HG02763 (cell line): ENCODE results near the gene RASGRF2.
"Not testable (repeated sequence)": the region's sequence is repeated elsewhere in the genome, so short reads cannot be mapped to it uniquely, and the experiment has no call there.

ENCODE experiments used
- ATAC-seq: cut with Tn5 transposase; IDR thresholded peaks from one replicate; pipeline ENCODE4 v1.9.1; 2021; ENCODE audit warnings: mild to moderate bottlenecking, moderate library complexity; ENCODE audit not compliant: unreplicated experiment

Gene RASGRF2

DNA sequence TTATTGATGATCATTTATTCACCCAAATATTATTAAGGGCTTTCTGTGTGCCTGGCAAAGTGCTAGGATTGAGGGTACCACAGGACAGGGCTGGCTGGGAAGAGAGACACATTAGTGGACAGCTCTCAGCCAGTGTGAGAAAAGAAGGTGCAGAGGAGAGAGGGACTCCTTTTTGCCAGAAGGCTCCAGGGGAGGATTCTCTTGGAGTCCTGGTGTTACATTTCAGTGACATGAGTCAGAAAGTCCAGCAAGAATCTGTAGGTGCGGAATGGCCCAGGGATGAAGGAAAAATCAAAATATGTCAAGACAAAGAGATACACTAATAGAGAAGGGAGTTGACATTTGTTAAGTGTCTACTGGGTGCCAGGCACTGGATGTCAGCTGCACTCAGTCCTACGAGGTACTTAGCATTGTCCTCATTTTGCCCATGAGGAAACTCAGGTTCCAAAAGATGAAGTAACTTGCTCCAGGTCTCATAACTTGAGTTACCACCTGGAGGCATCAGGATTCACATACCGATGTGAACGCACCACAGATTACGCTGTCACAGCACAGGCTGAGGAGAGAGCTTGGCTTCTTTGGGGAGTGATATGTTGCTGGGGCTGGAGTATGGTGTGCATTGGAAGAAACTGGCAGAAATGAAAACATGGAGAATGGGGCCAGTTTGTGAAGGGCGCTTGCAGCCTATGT is 60.5 kb downstream of the RASGRF2 start:
- no peak for ATAC-seq

DNA sequence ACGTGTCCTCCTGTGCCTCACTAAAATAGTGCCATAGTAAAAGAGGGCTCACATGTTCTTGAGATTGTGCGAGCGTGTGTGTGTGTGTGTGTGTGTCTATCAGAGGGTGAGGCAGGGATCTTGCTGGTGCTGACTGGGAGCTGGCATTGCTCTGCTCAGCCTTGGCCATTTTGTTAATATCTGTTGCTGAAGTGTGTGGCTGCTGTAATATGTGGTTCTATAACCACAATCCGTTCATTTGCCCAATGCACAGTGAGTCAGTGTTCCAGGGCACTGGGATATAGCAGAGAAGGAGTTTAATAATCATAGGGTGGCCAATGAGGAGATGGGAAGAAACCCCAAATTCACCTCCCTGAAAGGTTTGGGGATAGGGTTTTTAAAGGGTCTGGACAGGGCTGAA is 61.3 kb downstream of the RASGRF2 start:
- no peak for ATAC-seq

DNA sequence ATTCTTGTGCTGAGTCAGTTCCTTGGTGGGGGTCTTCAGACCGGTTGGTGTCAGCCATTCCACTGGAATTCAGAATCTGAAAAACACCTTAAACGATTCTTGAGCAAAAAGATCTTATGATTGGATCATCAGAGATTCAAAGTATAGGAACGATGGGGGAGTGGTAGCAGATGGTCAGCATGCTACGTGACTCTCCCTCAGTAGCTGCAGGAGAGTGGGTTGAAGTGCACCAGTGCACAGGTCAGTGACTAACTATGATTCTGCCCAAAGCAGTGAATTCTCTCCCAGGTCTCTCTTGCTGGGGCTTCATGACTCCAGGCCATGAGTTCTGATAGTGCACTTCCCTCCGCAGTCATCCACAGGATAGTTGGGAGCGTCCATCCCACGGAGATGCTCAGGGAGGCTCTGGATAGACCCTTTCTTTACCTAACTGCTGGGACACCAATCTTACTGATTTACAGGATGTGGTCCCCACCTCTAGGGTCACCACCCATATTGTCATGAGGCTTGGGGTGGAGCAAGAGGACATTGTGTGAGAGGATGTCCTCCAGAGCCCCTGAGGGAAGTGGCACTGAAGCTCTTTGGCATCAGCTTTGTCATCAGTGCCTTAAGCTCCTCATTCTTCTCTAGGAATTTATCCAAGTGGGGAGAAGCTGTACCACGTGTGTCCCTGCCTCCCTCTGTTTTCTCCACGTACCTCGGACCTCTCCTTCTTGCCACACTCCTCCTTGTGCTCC is 62.0 kb downstream of the RASGRF2 start:
- no peak for ATAC-seq

DNA sequence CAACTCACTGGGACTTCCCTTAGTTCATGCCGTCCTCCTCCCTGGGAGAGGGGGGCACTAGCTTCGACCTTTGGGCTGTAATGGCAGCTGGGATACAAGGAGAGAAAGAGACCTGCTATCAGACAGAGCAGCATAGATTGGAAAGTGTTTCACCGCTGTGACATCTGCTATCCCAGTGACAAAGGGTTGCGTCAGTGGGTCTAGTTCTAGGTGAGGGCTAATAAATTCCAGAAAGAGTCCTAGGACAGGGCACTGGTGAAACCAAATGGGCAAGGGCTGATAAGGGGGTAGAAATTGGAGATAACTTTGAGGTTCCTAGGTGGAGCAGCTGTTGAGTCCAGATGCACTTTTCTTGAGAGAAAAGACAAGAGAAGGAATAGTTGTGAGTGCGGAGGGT is 62.5 kb downstream of the RASGRF2 start:
- no peak for ATAC-seq

DNA sequence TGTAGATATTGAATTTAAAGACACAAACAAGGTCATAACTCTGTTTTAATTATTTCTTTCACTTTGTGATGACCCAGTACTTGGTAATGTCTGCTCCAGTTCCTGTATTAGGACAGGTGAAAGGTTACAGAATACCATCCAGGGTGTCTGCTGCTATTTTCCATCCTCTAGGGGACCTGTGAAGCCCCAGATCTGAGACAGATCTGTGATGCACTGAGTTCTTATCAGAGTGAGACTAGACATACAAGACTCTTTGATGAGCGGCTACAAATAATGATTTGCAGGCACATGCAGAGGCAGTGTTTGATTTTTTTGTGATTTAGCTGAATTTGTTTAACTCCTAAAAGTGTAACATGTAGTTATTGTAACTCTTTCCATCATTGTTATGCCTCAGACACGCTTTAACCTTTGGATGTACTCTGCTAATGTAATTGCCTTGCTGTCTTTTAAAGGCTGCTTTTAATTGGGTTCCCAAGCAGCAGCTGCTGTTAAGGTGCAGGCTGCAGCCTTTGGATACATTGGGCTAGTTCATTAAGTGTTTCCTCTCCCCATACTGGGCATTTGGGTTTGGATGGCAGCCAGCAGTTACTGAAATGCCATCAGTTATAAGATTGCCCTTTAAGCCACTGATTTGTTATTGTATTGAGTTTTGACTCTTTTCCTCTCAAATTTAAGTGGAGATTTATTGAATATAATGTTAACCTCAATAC is 63.3 kb downstream of the RASGRF2 start:
- no peak for ATAC-seq

DNA sequence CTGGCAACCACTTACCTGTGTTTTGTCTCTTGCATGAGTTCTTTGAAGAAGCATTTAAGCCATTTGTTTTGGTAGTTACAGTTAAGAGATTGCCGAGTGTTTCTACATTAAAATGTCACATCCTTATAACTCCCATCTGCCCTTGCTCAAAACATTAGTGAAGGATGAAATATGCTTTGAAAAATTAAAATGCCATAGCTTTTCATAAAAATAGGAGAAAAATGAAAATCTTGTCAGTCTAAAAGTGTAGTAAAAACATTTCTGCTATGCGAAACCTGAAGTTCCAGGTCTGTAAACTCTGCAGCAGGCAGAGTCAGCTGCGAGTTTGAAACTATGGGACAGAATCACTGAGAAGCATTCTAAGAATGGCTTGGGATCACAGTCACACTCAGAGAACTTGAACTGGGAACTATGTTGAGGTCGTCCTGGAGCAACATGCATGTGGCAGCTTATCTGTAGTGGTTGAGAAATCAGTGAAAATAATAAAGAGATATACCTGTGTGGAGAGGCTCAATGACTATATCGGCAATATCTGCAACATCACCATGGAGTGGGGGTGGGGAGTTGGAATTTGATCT is 67.4 kb downstream of the RASGRF2 start:
- ATAC-seq, result no peak

DNA sequence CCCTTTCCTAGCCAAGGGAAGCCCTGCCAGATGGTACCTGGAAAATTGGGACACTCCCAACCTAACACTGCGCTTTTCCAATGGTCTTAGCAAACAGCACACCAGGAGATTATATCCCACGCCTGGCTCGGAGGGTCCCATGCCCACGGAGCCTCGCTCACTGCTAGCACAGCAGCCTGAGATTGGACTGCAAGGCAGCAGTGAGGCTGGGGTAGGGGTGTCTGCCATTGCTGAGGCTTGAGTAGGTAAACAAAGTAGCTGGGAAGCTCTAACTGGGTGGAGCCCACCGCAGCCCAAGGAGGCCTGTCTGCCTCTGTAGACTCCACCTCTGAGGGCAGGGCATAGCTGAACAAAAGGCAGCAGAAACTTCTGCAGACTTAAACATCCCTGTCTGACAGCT is 68.7 kb downstream of the RASGRF2 start:
- not testable (repeated sequence) for ATAC-seq

DNA sequence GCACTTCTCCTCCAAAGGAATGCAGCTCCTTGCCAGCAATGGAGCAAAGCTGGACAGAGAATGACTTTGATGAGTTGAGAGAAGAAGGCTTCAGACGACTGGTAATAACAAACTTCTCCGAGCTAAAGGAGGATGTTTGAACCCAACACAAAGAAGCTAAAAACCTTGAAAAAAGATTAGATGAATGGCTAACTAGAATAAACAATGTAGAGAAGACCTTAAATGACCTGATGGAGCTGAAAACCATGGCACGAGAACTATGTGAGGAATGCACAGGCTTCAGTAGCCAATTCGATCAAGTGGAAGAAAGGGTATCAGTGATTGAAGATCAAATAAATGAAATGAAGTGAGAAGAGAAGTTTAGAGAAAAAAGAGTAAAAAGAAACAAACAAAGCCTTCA is 69.6 kb downstream of the RASGRF2 start:
- not testable (repeated sequence) for ATAC-seq

DNA sequence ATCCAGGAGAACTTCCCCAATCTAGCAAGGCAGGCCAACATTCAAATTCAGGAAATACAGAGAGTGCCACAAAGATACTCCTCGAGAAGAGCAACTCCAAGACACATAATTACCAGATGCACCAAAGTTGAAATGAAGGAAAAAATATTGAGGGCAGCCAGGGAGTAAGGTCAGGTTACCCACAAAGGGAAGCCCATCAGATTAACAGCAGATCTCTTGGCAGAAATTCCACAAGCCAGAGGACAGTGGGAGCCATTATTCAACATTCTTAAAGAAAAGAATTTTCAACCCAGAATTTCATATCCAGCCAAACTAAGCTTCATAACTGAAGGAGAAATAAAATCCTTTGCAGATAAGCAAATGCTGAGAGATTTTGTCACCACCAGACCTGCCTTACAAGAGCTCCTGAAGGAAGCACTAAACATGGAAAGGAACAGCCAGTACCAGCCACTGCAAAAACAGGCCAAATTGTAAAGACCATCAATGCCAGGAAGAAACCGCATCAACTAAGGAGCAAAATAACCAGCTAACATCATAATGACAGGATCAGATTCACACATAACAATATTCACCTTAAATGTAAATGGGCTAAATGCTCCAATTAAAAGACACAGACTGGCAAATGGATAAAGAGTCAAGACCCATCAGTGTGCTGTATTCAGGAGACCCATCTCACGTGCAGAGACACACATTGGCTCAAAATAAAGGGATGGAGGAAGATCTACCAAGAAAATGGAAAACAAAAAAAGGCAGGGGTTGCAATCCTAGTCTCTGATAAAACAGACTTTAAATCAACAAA is 70.3 kb downstream of the RASGRF2 start:
- not testable (repeated sequence) for ATAC-seq

DNA sequence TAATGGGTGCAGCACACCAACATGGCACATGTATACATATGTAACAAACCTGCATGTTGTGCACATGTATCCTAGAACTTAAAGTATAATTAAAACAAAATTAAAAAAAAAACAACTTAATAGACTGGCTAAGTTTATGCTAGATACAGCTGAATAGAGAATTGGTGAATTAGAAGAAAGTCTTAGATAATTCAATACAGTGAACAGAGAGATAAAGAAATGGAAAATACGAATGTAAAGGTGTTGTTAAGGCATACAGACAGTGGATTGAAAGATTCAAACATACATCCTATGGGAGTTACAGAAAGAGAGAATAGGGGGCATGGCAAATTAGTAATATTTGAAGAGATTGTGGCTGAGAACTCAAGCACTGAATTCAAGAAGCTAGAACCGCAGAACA is 75.4 kb downstream of the RASGRF2 start:
- ATAC-seq, result no peak

DNA sequence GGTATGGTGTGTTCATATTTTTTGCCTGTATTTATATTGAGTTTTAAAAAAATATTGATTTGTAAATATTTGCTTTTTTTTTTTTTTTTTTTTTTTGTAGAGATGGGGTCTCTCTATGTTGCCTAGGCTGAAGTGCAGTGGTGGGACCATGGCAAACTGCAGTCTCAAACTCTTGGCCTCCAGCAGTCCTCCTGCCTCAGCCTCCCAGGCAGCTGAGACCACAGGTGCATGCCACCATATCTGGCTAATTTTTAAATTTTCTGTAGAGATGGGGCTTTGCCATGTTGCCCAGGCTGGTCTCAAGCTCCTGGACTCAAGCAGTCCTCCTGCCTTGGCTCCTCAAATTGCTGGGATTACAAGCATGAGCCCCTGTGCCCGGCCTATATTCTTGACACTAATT is 78.3 kb downstream of the RASGRF2 start:
- ATAC-seq, result no peak

DNA sequence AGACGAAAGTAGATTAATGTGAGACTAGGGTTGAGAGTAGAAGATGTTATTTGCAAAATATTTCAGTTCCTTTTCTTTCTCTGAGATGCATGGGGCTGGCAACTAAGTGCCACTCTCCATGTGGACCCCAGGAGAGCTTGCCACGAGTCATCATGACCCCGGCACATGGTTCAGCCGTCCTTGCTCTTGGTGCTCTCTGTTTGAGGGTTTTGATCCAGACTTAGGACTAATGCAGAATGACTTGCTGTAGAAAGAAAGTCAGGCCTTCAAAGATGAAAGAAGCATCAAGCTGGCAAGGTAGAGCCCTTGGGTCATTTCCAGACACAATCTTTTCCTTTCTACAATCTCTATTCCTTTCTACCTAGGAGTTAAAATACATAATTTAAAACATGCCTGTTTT is 84.7 kb downstream of the RASGRF2 start:
- no peak for ATAC-seq

DNA sequence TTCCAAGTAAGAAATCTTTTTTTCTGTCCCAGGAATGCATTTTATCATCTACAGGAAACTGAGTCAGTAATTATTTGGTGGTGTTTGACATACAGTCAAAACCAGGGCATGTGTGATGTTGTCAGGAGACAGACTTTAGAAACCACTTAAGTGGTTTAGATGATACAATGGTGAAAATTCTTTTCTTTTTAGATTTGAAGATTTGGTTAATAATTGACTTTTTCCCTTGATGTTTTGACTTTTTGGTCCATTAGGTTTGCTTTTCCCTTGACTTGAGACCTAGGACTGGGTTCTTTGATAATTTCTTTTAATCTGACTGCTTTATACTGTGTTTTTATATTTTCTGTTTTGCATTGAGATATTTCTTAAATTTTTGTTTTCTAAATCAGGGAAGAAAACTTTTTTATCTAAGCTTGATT is 85.2 kb downstream of the RASGRF2 start:
- no peak for ATAC-seq

DNA sequence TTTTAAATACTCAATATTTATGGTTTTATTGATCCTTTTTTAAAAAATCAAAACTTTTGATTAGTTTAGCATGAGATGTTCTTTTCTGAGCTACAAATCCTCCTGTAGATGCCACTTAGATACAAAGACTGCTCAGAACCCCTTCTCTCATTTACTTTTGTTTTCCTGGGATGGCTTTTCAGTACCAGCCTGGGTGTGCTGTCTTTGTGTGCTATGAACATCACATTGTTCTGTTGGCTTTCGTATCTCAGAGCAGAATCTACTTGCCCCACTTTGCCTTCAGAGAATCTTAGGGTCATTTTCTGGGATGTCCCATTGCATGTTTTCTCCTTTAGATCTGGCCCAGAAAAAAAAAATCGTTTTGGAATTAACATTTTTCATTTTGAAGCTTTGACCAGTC is 85.9 kb downstream of the RASGRF2 start:
- no peak for ATAC-seq

DNA sequence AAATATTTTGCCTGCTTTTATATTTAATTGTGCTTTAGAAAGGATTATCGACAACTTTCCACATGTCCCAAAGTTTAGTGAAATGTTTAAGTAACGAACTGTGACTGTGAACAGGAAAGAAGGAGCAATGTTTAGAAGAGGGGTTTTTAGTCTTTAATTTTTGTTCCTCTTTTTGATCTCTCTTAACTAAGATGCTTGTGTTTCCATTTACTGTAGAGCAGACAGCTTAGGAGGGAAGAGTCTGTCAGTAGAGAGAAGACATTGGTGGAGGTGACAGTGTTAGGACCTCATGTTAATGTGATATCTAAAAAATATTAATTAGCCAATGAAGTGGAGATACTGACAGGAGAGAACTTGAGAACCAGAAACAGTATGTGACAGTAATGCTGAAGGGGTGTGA is 92.2 kb downstream of the RASGRF2 start:
- ATAC-seq, result no peak

DNA sequence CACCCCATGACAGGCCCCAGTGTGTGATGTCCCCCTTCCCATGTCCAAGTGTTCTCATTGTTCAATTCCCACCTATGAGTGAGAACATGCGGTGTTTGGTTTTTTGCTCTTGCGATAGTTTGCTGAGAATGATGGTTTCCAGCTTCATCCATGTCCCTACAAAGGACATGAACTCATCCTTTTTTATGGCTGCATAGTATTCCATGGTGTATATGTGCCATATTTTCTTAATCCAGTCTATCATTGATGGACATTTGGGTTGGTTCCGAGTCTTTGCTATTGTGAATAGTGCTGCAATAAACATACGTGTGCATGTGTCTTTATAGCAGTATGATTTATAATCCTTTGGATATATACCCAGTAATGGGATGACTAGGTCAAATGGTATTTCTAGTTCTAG is 93.1 kb downstream of the RASGRF2 start:
- ATAC-seq, result not testable (repeated sequence)

DNA sequence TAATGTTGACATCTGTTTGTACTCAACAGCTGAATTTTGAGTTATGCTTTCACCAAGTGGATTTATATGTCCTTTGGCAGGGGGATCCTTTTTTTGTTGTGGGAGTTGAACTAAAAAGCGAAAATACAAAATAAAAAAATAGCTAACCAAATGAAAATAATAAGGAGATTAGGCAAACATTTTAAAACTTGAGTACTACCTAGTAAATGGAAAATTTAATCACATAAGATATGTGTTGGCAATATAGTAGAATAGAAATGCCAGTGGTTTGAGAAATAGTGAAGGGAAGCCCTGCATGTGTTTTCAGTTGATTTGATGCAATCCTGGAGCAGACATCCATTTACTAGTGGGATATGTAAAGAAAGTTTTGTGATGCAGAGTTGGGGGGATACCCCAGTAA is 98.0 kb downstream of the RASGRF2 start:
- ATAC-seq, result no peak

DNA sequence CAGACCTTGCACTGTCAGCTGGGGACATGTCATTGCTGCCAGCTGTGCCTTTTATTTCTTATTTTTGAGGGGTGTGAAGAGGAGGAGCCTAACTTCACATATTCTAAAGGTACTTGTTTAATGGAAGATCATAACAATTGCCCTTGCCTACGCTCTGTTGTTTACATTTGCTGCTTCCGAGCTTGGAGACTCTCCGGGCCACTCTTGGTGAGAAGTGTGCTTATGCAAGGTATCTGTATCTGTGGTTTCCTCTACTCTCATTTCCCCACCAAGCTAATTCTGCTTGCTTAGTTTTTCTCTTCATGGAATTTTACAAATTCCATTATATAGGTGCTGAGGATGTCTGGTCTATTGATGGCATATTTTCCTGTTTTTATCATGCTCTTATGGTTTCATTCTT is 105.3 kb downstream of the RASGRF2 start:
- ATAC-seq, result no peak

DNA sequence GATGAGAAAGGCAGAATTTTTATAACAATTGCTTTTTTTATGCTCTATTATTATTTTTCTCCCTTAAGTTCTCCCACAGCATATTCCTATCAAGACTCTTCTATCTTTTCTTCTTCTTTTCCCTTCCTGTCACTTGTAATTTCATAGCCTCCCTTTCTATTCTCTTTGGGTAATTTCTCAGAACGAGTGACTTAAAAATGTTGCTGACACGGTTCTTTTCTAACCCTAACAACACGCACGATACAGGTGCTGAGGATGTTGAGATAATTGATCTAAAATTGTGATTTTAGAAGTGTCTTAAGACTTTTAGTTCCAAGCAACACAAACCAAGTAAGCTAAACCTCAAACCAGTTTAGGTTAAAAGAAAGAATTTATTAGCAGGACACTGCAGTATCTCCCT is 105.9 kb downstream of the RASGRF2 start:
- ATAC-seq, result no peak

DNA sequence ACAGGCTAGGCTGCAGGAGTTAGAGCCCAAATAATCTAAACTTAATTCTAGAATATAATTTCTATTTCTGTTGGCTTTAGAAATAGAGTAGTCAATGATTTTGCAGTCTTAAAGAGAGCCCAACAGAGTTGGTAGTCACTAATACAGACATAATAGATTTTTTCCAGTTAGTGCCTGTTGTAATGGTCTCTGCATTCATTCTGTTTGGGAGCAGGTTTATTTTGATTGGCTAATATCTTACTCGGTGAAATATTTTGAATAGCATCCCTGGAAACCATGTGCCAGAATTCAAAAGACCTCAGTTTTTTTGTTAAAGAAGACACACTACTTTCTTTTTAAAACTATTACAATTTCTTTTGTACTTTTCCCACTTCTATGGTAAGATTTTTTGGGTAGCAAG is 107.2 kb downstream of the RASGRF2 start:
- ATAC-seq, result no peak

DNA sequence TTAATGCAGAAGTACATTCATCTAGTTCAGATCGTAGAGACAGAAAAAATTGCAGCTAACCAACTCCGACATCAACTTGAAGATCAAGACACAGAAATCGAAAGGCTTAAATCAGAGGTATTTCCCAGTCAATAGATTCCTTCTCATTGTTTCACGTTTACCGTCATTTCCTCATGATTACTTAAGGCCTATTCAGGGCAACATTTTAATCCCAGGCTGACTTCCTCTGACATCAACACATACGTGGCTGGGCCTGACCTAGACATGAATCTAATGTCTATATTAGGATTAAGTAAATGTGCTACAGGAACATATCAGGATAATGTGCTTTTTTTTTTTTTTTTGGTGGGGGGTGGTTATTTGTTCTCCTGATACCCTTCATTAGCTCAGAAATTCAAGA is 107.9 kb downstream of the RASGRF2 start:
- ATAC-seq, result no peak
